H1 (cell line): ENCODE data around the gene TBC1D7. TPM values are rescaled to one million over a fixed set of nuclear protein-coding genes. Genes with fewer than 3 reads are reported as not detected.

Experiments used
- CTCF ChIA-PET: fragments of 300-600 bp; sonication (Branson Sonifier 250); formaldehyde crosslinking; loops from one replicate; lab custom pipeline; 2021; ENCODE audit not compliant: partially characterized antibody; lab: Charles Lee
- POLR2A ChIA-PET: fragments of 300-600 bp; sonication (Branson Sonifier 250); formaldehyde crosslinking; loops from one replicate; lab custom pipeline; 2021; ENCODE audit warnings: inconsistent platforms; ENCODE audit not compliant: partially characterized antibody; lab: Charles Lee
- DNase-seq, 2 experiments: peaks; one replicate each; pipeline versions ENCODE4 v3.0.0 to v3.0.0-alpha.2; 2010 to 2022; ENCODE audit warnings: low spot score in 2 of 2, low read depth in 1 of 2, mixed read lengths in 1 of 2
- FAIRE-seq: peaks from 2 replicates; lab custom pipeline; 2011; peaks lifted over from hg19 to GRCh38; lab: Jason Lieb, UNC
- H2AFZ ChIP-seq: 2 replicates; pipeline ENCODE4 v1.8.1; 2012; ENCODE audit warnings: low read length, inconsistent platforms
- H2AK5ac ChIP-seq: 2 replicates; pipeline ENCODE4 v1.6.1; 2013; ENCODE audit warnings: low read depth, low read length
- H2BK120ac ChIP-seq: replicated peaks from 2 replicates; pipeline ENCODE3; 2013; ENCODE audit warnings: low read depth, low read length, inconsistent platforms
- H2BK12ac ChIP-seq: 2 replicates; pipeline ENCODE4 v1.6.1; 2013; ENCODE audit warnings: low read depth, low read length
- H2BK15ac ChIP-seq: 2 replicates; pipeline ENCODE4 v1.6.1; 2013; ENCODE audit warnings: low read length
- H2BK20ac ChIP-seq: 2 replicates; pipeline ENCODE4 v1.6.1; 2013; ENCODE audit warnings: low read length
- H2BK5ac ChIP-seq: 2 replicates; pipeline ENCODE4 v1.6.1; 2013; ENCODE audit warnings: low read depth, low read length
- H3K14ac ChIP-seq: 2 replicates; pipeline ENCODE4 v1.6.1; 2013; ENCODE audit warnings: inconsistent platforms; ENCODE audit not compliant: insufficient read length
- H3K18ac ChIP-seq: 2 replicates; pipeline ENCODE4 v1.6.1; 2013; ENCODE audit warnings: low read length; ENCODE audit errors: extremely low read depth
- H3K23ac ChIP-seq: 2 replicates; pipeline ENCODE4 v1.6.1; 2013; ENCODE audit warnings: inconsistent platforms; ENCODE audit not compliant: insufficient read length
- H3K23me2 ChIP-seq: 2 replicates; pipeline ENCODE4 v1.6.1; 2013; ENCODE audit warnings: low read depth, low read length
- H3K27ac ChIP-seq: 2 replicates; pipeline ENCODE4 v1.6.1; 2011; ENCODE audit warnings: low read depth, low read length, inconsistent platforms
- H3K27me3 ChIP-seq, 4 experiments: replicated peaks in 1 of 4; 1 replicate in 1 of 4; 2 replicates in 3 of 4; pipeline versions ENCODE4 v1.6.1 to v1.8.1; 2011 to 2013; ENCODE audit warnings: low read length in 3 of 4, mild to moderate bottlenecking in 3 of 4, inconsistent platforms in 2 of 4, mixed read lengths in 2 of 4, moderate library complexity in 1 of 4; ENCODE audit not compliant: control insufficient read depth in 3 of 4, insufficient read depth in 3 of 4; ENCODE audit errors: extremely low read depth in 1 of 4
- H3K36me3 ChIP-seq, 4 experiments: 2 replicates each; pipeline versions ENCODE4 v1.6.1 to v1.8.1; 2011 to 2013; ENCODE audit warnings: mild to moderate bottlenecking in 4 of 4, low read length in 3 of 4, moderate library complexity in 2 of 4, control low read depth in 1 of 4, inconsistent platforms in 1 of 4; ENCODE audit not compliant: insufficient read depth in 4 of 4, control insufficient read depth in 2 of 4
- H3K4ac ChIP-seq: replicated peaks from 2 replicates; pipeline ENCODE3; 2013; ENCODE audit warnings: low read length, low read depth, mixed read lengths, inconsistent platforms; ENCODE audit not compliant: insufficient read length
- H3K4me1 ChIP-seq, 4 experiments: replicated peaks in 1 of 4; 1 replicate in 1 of 4; 2 replicates in 3 of 4; pipeline versions ENCODE4 v1.6.1 to v1.8.1; 2011 to 2013; ENCODE audit warnings: low read length in 3 of 4, inconsistent platforms in 2 of 4, mixed read lengths in 1 of 4; ENCODE audit not compliant: insufficient read depth in 4 of 4, control insufficient read depth in 3 of 4
- H3K4me2 ChIP-seq, 2 experiments: 2 replicates each; pipeline versions ENCODE4 v1.6.1 to v1.8.1; 2011 to 2013; ENCODE audit warnings: low read depth in 2 of 2, low read length in 2 of 2, control low read depth in 1 of 2, inconsistent platforms in 1 of 2, mild to moderate bottlenecking in 1 of 2; ENCODE audit not compliant: insufficient read depth in 1 of 2
- H3K4me3 ChIP-seq, 4 experiments: fragments of 200-600, 300-600 bp in 1 of 4; sonication (generic), shearing (Covaris generic), sonication (Bioruptor Twin) in 1 of 4; 2 replicates each; pipeline versions ENCODE4 v1.5.1 to v1.8.1; 2011 to 2016; ENCODE audit warnings: low read length in 4 of 4, low read depth in 3 of 4, control low read depth in 2 of 4, inconsistent platforms in 2 of 4, mild to moderate bottlenecking in 2 of 4, mixed read lengths in 1 of 4, moderate library complexity in 1 of 4; ENCODE audit not compliant: insufficient read depth in 2 of 4; ENCODE audit errors: extremely low read depth in 1 of 4
- H3K56ac ChIP-seq: replicated peaks from 2 replicates; pipeline ENCODE3; 2013; ENCODE audit warnings: low read depth, mild to moderate bottlenecking, mixed read lengths, low read length, inconsistent platforms; ENCODE audit not compliant: insufficient read length
- H3K79me1 ChIP-seq: 2 replicates; pipeline ENCODE4 v1.6.1; 2013; ENCODE audit warnings: low read depth, low read length, control low read depth
- H3K79me2 ChIP-seq, 2 experiments: 2 replicates each; pipeline versions ENCODE4 v1.6.1 to v1.8.1; 2012 to 2013; ENCODE audit warnings: low read length in 2 of 2, mild to moderate bottlenecking in 2 of 2, inconsistent platforms in 1 of 2; ENCODE audit not compliant: insufficient read depth in 2 of 2, control insufficient read depth in 1 of 2
- H3K9ac ChIP-seq, 4 experiments: replicated peaks in 1 of 4; 1 replicate in 1 of 4; 2 replicates in 3 of 4; pipeline versions ENCODE4 v1.6.1 to v1.8.1; 2011 to 2013; ENCODE audit warnings: low read depth in 3 of 4, low read length in 3 of 4, control low read depth in 2 of 4, mild to moderate bottlenecking in 2 of 4, moderate library complexity in 2 of 4, inconsistent platforms in 1 of 4; ENCODE audit errors: extremely low read depth in 1 of 4
- H3K9me3 ChIP-seq, 2 experiments: 2 replicates each; pipeline versions ENCODE4 v1.6.1 to v1.8.1; 2012 to 2013; ENCODE audit warnings: mild to moderate bottlenecking in 2 of 2, moderate library complexity in 2 of 2, control low read depth in 1 of 2, inconsistent platforms in 1 of 2, low read depth in 1 of 2, low read length in 1 of 2, mixed read lengths in 1 of 2; ENCODE audit not compliant: insufficient read depth in 2 of 2
- H4K20me1 ChIP-seq, 2 experiments: replicated peaks in 1 of 2; 2 replicates each; pipeline versions ENCODE3 to v1.8.1; 2011 to 2013; ENCODE audit warnings: inconsistent platforms in 2 of 2, low read length in 2 of 2, mild to moderate bottlenecking in 1 of 2; ENCODE audit not compliant: insufficient read depth in 2 of 2, control insufficient read depth in 1 of 2
- H4K5ac ChIP-seq: 2 replicates; pipeline ENCODE4 v1.6.1; 2013; ENCODE audit warnings: low read length, low read depth, mixed read lengths, inconsistent platforms; ENCODE audit not compliant: insufficient read length
- H4K8ac ChIP-seq: 2 replicates; pipeline ENCODE4 v1.8.0; 2013; ENCODE audit warnings: mild to moderate bottlenecking, moderate library complexity, low read length, inconsistent platforms; ENCODE audit not compliant: insufficient read depth; ENCODE audit errors: extremely low read depth
- H4K91ac ChIP-seq: replicated peaks from 2 replicates; pipeline ENCODE3; 2013; ENCODE audit warnings: low read length, mixed read lengths, inconsistent platforms; ENCODE audit not compliant: insufficient read length
- HDAC6 ChIP-seq: IDR thresholded peaks from one replicate; pipeline ENCODE4 v1.7.1; 2012; ENCODE audit warnings: low read depth, mild to moderate bottlenecking, inconsistent platforms, low read length, moderate library complexity
- MAFK ChIP-seq: IDR thresholded peaks from 2 replicates; pipeline ENCODE4 v1.6.1; 2012; ENCODE audit warnings: low read depth, mild to moderate bottlenecking, improper control_type of control experiment, low read length
- POLR2AphosphoS5 ChIP-seq: IDR thresholded peaks from 2 replicates; pipeline ENCODE4 v1.6.1; 2011; ENCODE audit warnings: low read depth, low read length
- RXRA ChIP-seq: IDR thresholded peaks from 2 replicates; pipeline ENCODE4 v1.6.1; 2011; ENCODE audit warnings: low read depth, mild to moderate bottlenecking, low read length, moderate library complexity; ENCODE audit not compliant: insufficient read depth
- TEAD4 ChIP-seq: IDR thresholded peaks from 2 replicates; pipeline ENCODE4 v1.6.1; 2012; ENCODE audit warnings: low read depth, low read length, inconsistent platforms, mixed read lengths
- WGBS, 2 experiments: shearing (Covaris generic) in 1 of 2; methylation state at CpG; one replicate each; pipeline versions ENCODE4 v1.1.6 to v1.1.7; 2013 to 2015; ENCODE audit warnings: low lambda C conversion rate in 2 of 2, mixed read lengths in 2 of 2, inconsistent platforms in 1 of 2, low coverage in 1 of 2, missing lambda C conversion rate in 1 of 2; ENCODE audit not compliant: insufficient replicate concordance in 2 of 2, insufficient coverage in 1 of 2, insufficient read length in 1 of 2; ENCODE audit errors: extremely low coverage in 1 of 2, missing lambda C conversion rate in 1 of 2; 5-methylcytosine and 5-hydroxymethylcytosine counted together
- polyA plus RNA-seq, 7 experiments: library from polyadenylated mRNA; depleted of rRNA in 3 of 7; stranded (reverse) in 5 of 7; unstranded in 2 of 7; fragments of >200 nt in 5 of 7; fragments of 200-250 nt in 2 of 7; gene quantifications; 1 replicate in 5 of 7; 2 replicates in 1 of 7; 4 replicates in 1 of 7; pipeline versions ENCODE4 v1.2.1 to v1.2.3, GENCODE V29; 2011 to 2013; ENCODE audit warnings: missing spikeins in 2 of 7, mixed read lengths in 2 of 7
- total RNA-seq: library from RNA; stranded (reverse); fragmentation: NEBNext Ultra II Directional; extraction: Animal tissue kit (Norgen Biotek cat#: 25700); gene quantifications from 2 replicates; pipeline ENCODE4 v1.2.1, GENCODE V29; 2021

The TBC1D7 gene
- total and polyA plus RNA-seq, 2 of the 8 experiments (the other 6 are each of a cell fraction or from before 2014, with no cell fraction given) = 46.1 to 55.2 TPM

DNA sequence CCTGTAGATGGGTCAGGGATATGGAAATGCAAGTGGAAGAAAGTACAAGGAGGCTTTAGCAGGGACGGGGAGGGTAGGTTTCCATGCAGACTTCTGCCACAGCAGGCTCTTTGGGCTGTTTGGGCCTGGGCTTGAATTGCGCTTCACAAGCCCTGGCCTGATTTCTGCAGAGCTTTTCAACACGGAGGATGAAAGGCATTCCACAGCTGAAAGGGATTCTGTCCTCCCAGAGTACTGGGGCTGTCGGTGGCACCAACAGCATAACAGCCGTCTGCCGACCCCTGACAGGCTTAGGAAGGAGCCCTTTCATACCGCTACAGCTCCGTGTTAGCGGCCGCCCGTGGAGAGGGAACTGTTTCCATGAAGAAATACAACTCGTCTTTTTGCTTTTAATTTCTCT is 22.9 kb upstream of the TBC1D7 start:
- CTCF ChIA-PET = interaction anchor here (0.6 to 4.3 kb wide), 5 partner anchors 13 to 394 kb away, joined by 3 to 16 read pairs (median 3); no protein-coding TSS in a partner anchor
- H3K79me2 ChIP-seq = no peaks in the 10 kb centered on the region

More for the DNA sequence above, 22.9 kb upstream of the TBC1D7 start:
- Histone ChIP-seq H3K9me3 (peaks cover 0 to 8% of the 10 kb centered on the region in 2 experiments; a peak in 1 of 4 replicates), H3K14ac (no peak overlapping the region), H3K18ac (0 out of 2 replicates have a peak overlapping the region, but pooled peaks have one; percentile 28), H3K27ac (no peak overlapping the region), H3K4me1 (peaks cover 4 to 8% (median 7%) of the 10 kb centered on the region in 4 experiments; a peak in 5 of 7 replicates), H2AFZ (peak overlapping the region; percentile 93), H3K9ac (no peak overlapping the region), H3K79me1 (no peaks in the 10 kb centered on the region), H4K8ac (peak overlapping the region; percentile 40; the same call in 1 of the 2 replicates), H2BK5ac (no peak overlapping the region), H4K5ac (no peak overlapping the region), H3K56ac (no peak overlapping the region), H3K4ac (no peak overlapping the region), H2BK120ac (no peak overlapping the region), H2BK15ac (no peak overlapping the region), H3K36me3 (no peaks in the 10 kb centered on the region), H3K4me3 (no peak overlapping the region), H2AK5ac (no peak overlapping the region), H3K23me2 (no peaks in the 10 kb centered on the region), H2BK20ac (no peak overlapping the region), H3K27me3 (no peaks in the 10 kb centered on the region; a peak in 1 of 7 replicates), H3K23ac (no peak overlapping the region), H4K91ac (no peak overlapping the region), H2BK12ac (no peak overlapping the region), H4K20me1 (no peaks in the 10 kb centered on the region), H3K4me2 (0 out of 4 replicates have a peak overlapping the region, but pooled peaks of 1 of the 2 experiments have one; percentile 16)
- TF ChIP-seq MAFK = no peak
- TF ChIP-seq HDAC6 = no peak
- TF ChIP-seq RXRA = no peak
- TF ChIP-seq TEAD4 = 0 out of 2 replicates have a peak, but pooled peaks have one; percentile 45
- no peak for TF ChIP-seq POLR2AphosphoS5
- no peak for FAIRE-seq
- WGBS, 2 experiments = 53% methylated on average over 12 of the region's 12 CpGs; no CpG with 5 or more reads in 1 of the 2 experiments
- POLR2A ChIA-PET = interaction anchor here (1.0 to 1.4 kb wide), 2 partner anchors 12 to 224 kb away, joined by 3 read pairs; no protein-coding TSS in a partner anchor
- DNase-seq = peak in 1 of 2 experiments; percentile 51
